ENCODE data around the gene XCR1. TPM values are rescaled to one million over a fixed set of nuclear protein-coding genes. Genes with fewer than 3 reads are reported as not detected.

XCR1 gene
- total and polyA plus RNA-seq, 9 of the 15 experiments (the other 6 are each of a cell fraction or from before 2014, with no cell fraction given), result not detected

DNA sequence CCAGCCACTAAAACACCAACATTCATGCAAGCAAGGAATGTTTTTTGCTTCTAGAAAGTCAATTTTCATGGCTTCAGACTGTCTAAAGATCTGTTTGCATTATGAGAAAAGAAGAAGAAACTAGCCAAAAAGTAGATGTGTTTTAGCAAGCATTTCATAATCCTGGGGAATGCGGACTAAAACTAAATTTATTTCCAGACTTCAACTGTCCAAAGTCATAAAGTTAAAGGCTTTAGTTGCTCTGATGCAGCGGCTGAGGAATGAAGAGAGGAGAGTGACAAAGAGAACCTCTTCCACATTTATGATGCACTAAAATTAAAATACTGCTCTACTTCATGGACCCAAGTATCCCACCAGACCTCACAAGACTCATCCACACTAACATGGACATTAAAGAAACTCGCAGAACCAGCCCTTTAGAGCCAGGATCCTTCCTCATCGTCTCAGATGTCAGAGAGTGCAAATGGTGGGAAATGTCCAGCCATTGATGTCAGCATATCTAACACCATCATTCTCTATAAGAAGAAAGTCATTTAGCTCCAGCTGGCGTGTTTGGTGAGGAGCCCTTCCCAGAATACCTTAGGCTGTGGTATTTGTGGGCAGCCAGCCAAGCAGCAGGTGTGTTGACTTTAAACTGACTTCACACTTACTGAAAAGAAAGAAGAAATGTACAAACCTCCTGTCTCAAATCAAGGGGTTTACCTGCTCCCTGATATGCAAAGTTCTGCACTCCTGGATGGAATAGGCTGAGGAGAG, 49.1 kb downstream of the XCR1 start (continued):
- TF ChIP-seq, protein P1, sequence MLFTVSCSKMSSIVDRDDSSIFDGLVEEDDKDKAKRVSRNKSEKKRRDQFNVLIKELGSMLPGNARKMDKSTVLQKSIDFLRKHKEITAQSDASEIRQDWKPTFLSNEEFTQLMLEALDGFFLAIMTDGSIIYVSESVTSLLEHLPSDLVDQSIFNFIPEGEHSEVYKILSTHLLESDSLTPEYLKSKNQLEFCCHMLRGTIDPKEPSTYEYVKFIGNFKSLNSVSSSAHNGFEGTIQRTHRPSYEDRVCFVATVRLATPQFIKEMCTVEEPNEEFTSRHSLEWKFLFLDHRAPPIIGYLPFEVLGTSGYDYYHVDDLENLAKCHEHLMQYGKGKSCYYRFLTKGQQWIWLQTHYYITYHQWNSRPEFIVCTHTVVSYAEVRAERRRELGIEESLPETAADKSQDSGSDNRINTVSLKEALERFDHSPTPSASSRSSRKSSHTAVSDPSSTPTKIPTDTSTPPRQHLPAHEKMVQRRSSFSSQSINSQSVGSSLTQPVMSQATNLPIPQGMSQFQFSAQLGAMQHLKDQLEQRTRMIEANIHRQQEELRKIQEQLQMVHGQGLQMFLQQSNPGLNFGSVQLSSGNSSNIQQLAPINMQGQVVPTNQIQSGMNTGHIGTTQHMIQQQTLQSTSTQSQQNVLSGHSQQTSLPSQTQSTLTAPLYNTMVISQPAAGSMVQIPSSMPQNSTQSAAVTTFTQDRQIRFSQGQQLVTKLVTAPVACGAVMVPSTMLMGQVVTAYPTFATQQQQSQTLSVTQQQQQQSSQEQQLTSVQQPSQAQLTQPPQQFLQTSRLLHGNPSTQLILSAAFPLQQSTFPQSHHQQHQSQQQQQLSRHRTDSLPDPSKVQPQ (CRISPR knock-in tag; IDR thresholded peaks at IDR 0.05; ENCODE audit: borderline replicate concordance), result no peak
- TF ChIP-seq, protein P2, sequence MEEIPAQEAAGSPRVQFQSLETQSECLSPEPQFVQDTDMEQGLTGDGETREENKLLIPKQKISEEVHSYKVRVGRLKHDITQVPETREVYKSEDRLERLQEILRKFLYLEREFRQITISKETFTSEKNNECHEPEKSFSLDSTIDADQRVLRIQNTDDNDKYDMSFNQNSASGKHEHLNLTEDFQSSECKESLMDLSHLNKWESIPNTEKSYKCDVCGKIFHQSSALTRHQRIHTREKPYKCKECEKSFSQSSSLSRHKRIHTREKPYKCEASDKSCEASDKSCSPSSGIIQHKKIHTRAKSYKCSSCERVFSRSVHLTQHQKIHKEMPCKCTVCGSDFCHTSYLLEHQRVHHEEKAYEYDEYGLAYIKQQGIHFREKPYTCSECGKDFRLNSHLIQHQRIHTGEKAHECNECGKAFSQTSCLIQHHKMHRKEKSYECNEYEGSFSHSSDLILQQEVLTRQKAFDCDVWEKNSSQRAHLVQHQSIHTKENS (CRISPR knock-in tag; IDR thresholded peaks at IDR 0.05), result no peak
- TF ChIP-seq, protein P3, sequence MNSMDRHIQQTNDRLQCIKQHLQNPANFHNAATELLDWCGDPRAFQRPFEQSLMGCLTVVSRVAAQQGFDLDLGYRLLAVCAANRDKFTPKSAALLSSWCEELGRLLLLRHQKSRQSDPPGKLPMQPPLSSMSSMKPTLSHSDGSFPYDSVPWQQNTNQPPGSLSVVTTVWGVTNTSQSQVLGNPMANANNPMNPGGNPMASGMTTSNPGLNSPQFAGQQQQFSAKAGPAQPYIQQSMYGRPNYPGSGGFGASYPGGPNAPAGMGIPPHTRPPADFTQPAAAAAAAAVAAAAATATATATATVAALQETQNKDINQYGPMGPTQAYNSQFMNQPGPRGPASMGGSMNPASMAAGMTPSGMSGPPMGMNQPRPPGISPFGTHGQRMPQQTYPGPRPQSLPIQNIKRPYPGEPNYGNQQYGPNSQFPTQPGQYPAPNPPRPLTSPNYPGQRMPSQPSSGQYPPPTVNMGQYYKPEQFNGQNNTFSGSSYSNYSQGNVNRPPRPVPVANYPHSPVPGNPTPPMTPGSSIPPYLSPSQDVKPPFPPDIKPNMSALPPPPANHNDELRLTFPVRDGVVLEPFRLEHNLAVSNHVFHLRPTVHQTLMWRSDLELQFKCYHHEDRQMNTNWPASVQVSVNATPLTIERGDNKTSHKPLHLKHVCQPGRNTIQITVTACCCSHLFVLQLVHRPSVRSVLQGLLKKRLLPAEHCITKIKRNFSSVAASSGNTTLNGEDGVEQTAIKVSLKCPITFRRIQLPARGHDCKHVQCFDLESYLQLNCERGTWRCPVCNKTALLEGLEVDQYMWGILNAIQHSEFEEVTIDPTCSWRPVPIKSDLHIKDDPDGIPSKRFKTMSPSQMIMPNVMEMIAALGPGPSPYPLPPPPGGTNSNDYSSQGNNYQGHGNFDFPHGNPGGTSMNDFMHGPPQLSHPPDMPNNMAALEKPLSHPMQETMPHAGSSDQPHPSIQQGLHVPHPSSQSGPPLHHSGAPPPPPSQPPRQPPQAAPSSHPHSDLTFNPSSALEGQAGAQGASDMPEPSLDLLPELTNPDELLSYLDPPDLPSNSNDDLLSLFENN (IDR thresholded peaks at IDR 0.05; ENCODE audit: low read depth in 2 of 2, low read length in 2 of 2), result no peak

Measured in K562 (cell line).